Urothelium cell line (cell line): ENCODE results near the gene CHCHD4.
"Not testable (repeated sequence)": the region's sequence is repeated elsewhere in the genome, so short reads cannot be mapped to it uniquely, and the experiment has no call there.

ENCODE experiments used
- DNase-seq: peaks from one replicate; pipeline ENCODE4 v3.0.0; 2011; ENCODE audit warnings: low spot score, mixed read lengths
- FAIRE-seq: peaks from 2 replicates; lab custom pipeline; 2011; peaks lifted over from hg19 to GRCh38; lab: Jason Lieb, UNC

Gene CHCHD4

DNA sequence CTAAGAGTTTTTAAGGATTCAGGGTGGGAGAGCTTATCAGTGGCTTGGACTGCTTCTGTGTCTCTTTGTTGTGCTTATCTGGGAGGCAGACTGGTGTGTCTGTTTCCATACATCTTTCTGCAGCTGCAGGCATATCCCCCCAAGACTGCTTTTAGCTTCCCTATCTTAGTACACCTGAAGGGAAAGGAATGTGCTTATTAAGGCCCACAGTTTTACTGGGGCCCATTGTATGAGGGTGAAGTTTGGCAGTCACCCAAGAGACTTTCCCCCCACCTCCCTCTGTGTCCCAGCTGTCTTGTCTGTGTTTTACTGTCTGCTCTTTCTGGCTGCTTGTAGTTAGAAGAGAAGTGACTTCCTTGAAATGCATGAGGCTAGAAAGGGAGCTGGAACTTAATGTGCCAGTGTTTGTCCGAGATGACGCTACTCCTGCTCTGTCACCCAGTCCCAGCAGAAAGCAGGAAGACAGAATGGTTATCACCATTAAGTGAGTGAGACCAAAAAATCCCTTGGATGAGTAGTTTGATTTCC lies 3.7 kb downstream of the CHCHD4 start:
- not testable (repeated sequence) for DNase-seq

GRCh38 chr3:14120111-14120920 lies 4.4 kb downstream of the CHCHD4 start:
- FAIRE-seq: no peak
- DNase-seq: no peak

More for the DNA sequence above, 3.7 kb downstream of the CHCHD4 start:
- not testable (repeated sequence) for FAIRE-seq

DNA sequence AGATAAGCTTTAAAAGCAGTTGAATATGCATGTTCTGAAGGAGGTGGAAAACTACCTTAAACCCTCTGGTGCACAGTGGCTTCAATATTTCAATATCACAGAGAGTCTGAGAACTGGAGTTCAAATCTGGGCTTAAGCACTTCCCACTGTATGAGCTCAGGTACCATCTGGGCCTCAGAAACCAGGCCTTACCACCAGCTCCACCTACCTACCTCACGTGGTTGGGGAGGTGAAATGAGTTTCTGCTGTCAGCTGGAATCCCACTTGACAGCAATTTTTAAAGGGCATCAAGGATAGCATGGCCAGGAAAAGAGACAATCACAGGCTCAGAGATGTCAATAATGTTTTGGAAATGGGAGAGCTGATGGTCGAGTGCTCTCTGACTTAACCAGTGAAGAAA lies 5.0 kb downstream of the CHCHD4 start:
- no peak for FAIRE-seq
- DNase-seq: no peak

GRCh38 chr3:14118400-14119381 lies 6.0 kb downstream of the CHCHD4 start:
- FAIRE-seq (no peak), DNase-seq (no peak)

GRCh38 chr3:14117468-14118399 lies 6.9 kb downstream of the CHCHD4 start:
- DNase-seq (no peak), FAIRE-seq (no peak)

DNA sequence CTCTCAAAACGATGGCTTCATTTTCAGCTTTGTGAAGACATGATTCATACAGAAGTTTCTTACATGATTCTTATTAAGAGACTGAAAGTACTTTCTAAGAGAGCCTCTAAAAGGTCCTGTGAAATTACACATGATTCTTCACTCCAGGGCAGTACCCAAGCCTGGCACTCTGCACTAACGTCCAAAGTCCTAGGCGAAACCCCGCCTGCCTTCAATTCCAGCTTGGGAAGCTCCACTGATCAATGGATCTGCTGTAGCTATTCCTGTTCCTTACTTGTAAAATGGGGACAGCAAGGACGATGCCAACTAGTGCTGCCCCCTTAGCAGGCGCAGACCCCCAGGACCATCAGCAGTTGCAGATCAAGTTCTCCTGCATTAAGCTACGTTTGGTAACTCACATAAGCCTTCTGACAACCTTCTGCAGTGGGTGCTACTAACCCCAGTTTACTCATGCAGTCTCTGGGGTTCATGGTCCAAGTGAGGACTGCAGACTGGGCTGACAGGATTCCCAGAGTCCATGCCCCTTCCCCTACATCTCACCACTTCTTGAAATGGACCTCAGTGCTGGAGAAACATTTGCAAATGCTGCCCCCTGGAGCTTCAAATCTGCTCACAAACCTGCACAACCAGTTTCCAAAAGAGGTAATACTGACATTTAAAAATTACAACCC lies 10.6 kb downstream of the CHCHD4 start:
- DNase-seq (no peak), FAIRE-seq (no peak)

DNA sequence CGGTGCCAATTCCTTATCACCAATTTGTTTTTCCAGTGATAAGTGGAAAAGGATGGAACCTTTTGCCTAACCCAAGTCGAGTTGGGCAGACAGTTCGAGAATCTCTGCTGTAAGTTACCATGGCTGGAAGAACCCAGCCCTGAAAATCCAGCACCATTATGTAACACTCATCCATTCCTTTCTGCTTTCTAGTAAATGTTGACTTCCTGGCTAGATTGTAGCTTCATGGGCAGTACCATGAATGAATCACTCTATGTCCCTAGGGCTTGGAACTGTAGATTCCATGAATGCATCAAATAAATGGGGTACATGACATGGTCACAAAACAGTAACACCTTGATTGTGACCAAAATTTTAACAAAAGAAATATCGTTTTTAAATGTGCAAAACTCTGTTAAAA lies 14.0 kb downstream of the CHCHD4 start:
- FAIRE-seq: no peak
- DNase-seq: no peak

DNA sequence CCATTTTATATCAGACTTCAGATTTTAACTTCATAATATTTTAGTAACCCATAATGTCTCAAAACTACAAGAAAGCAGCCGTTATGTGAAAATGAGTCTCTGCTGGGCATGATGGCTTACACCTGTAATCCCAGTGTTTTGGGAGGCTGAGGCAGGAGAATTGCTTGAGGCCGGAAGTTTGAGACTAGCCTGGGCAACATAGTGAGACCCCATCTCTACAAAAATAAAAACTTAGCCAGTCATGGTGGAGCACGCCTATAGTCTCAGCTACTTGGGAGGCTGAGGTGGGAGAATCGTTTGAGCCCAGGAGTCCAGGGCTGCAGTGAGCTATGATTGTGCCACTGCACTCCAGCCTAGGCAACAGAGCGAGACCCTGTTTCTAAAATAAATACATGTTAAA lies 14.8 kb downstream of the CHCHD4 start:
- FAIRE-seq, DNase-seq: not testable (repeated sequence)

DNA sequence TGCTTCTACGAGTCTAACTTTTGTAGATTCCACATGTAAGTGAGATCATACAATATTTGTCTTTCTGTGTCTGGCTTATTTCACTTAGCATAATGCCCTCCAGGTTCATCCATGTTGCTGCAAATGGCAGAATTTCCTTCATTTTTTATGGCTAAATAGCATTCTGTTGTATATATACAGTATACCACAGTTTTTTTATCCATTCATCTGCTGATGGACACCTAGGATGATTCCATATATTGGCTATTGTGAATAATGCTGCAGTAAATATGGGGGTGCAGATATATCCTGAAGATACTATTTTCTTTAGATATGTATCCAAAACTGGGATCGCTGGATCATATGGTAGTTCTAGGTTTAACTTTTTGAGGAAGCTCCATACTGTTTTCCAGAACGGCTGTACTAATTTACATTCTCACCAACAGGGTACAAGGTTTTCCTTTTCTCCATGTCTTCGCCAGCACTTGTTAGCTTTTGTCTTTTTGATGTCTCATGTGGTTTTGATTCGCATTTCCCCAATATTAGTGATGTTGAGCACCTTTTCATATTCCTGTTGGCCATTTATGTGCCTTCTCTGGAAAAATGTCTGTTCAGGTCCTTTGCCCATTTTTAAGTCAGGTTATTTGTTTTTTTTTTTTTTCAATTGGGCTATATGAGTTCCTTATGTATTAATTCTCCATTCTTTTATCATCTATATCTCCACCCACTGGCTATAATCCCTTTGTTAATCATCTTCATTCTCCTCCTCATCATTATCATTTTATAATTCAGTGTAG lies 26.9 kb downstream of the CHCHD4 start:
- DNase-seq (no peak), FAIRE-seq (no peak)

GRCh38 chr3:14096742-14097141 lies 27.9 kb downstream of the CHCHD4 start:
- FAIRE-seq (no peak), DNase-seq (no peak)

GRCh38 chr3:14093831-14094230 lies 30.8 kb downstream of the CHCHD4 start:
- no peak for DNase-seq
- no peak for FAIRE-seq

DNA sequence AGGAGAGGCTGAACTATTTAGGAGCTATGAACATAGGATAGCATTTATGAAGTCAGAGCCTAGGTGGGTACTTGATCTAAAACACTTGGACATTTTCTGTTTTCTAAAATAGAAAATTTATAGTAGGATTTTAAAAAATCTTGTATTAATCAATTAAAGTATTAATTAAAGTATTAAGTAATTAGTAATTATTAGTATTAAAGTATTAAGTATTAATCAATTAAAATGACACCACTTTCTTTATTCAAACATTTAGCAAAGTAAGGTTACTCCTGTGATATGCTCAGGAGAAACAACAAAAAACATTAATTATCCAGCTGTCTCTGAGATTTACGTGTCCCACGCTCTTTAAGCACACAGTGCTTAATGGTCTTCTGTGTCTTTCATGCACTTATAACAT lies 32.2 kb downstream of the CHCHD4 start:
- no peak for FAIRE-seq
- no peak for DNase-seq

- not testable (repeated sequence) for FAIRE-seq, DNase-seq
These were observed 32.7 kb downstream of the CHCHD4 start for GRCh38 chr3:14091959-14092358.

DNA sequence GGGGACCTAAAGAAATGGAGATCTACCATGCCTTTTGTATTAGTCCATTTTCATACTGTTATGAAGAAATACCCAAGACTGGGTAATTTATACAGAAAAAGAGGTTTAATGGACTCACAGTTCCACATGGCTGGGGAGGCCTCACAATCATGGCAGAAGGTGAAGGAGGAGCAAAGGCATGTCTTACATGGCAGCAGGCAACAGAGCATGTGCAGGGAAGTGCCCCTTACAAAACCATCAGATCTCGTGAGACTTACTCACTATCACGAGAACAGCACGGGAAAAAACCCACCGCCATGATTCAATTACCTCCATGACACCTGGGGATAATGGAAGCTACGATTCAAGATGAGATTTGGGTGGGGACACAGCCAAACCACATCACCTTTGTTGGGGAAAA lies 37.2 kb downstream of the CHCHD4 start:
- not testable (repeated sequence) for FAIRE-seq, DNase-seq

- no peak for DNase-seq
- FAIRE-seq: no peak
These were observed 42.5 kb downstream of the CHCHD4 start for GRCh38 chr3:14082108-14082657.

DNA sequence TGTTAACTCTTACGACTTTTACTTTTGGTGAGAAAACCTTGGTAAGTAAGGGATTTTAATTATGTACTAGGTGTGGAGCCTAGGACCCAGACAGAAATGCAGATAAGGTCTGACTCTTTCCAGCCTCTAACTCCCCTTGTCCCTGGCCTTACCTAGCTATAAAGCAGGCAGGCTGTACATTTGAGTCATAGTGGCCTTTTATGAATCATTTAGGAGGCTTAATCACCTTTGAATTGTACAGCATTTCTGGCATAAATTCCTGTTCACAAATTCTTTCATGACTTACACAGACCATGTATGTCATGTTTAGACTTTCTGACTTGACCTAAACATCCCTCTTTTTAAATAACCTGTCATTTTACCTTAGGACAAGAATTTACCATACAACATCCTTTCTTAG lies 47.4 kb downstream of the CHCHD4 start:
- FAIRE-seq: no peak
- peak; percentile 26 for DNase-seq

- not testable (repeated sequence) for FAIRE-seq, DNase-seq
These were observed 49.4 kb downstream of the CHCHD4 start for GRCh38 chr3:14075233-14075632.

GRCh38 chr3:14064910-14065309 lies 59.8 kb downstream of the CHCHD4 start:
- FAIRE-seq (no peak), DNase-seq (no peak)

- FAIRE-seq: no peak
These were observed 61.5 kb downstream of the CHCHD4 start for GRCh38 chr3:14063152-14063551.

More at GRCh38 chr3:14063152-14063551, 61.5 kb downstream of the CHCHD4 start:
- no peak for DNase-seq
